ENCODE results near the gene CLK4.

CLK4 gene

DNA sequence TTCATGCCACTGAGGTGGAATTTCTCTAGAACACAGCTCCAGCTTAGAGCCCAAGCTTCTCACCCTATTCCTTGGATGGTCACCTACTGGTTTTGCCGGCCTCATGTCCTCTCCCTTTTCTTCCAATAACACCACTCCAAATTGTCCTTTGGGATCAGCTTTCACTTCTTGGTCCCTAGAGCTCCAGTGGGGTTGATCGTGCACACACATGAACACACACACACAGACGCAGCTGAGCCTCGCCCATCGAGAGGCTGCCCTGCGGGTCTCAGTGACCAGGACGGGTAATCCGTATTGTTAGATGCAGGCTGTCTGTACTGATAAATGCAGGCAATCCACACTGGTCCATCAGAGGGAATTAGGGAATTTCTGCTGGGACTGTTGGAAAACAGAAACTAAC is 43.6 kb downstream of the CLK4 start:
- H3K23ac ChIP-seq (ENCODE audit: low read length in 2 of 2) = no peak overlapping the region
- no peak overlapping the region for H2AFZ ChIP-seq (ENCODE audit: low read depth, low read length)
- no peak overlapping the region for H2AK5ac ChIP-seq (ENCODE audit: low read length, severe bottlenecking)
- no peak overlapping the region for H2BK120ac ChIP-seq (ENCODE audit: low read depth, low read length)
- no peaks in the 10 kb centered on the region for H3K9me3 ChIP-seq (ENCODE audit: control insufficient read depth, low read length)
- no peak overlapping the region for H3K14ac ChIP-seq (ENCODE audit: low read length in 2 of 2)
- H4K8ac ChIP-seq (ENCODE audit: low read length) = no peak overlapping the region
- H4K91ac ChIP-seq (ENCODE audit: low read length) = no peak overlapping the region
- H3K36me3 ChIP-seq (ENCODE audit: control insufficient read depth in 1 of 2, insufficient read depth in 2 of 2, low read depth in 1 of 2, low read length in 2 of 2) = no peaks in the 10 kb centered on the region
- WGBS = 90% methylated on average over 8 of the region's 8 CpGs
- no peak overlapping the region for H3K27ac ChIP-seq (ENCODE audit: low read length, poor library complexity, severe bottlenecking)
- no peak for DNase-seq
- H2BK5ac ChIP-seq (ENCODE audit: low read depth, low read length, poor library complexity, severe bottlenecking) = no peak overlapping the region
- H3K27me3 ChIP-seq (ENCODE audit: control insufficient read depth in 1 of 2, insufficient read depth in 1 of 2, low read length in 2 of 2) = peaks cover 12 to 44% of the 10 kb centered on the region in 2 experiments
- no peak overlapping the region for H3K4me3 ChIP-seq (ENCODE audit: insufficient read depth in 1 of 2, low read depth in 1 of 2, low read length in 2 of 2)
- H2BK15ac ChIP-seq (ENCODE audit: low read depth, poor library complexity, severe bottlenecking) = no peak overlapping the region
- H2BK12ac ChIP-seq (ENCODE audit: low read length in 2 of 2) = no peak overlapping the region
- no peak overlapping the region for H3K9ac ChIP-seq (ENCODE audit: low read length)
- no peaks in the 10 kb centered on the region for H3K4me1 ChIP-seq (ENCODE audit: control insufficient read depth, insufficient read depth, low read depth, low read length)
- H3K18ac ChIP-seq (ENCODE audit: low read depth in 1 of 2, low read length in 2 of 2) = no peak overlapping the region
- H3K4me2 ChIP-seq (ENCODE audit: low read length, poor library complexity, severe bottlenecking) = no peak overlapping the region
- no peaks in the 10 kb centered on the region for H3K79me1 ChIP-seq (replicated peaks; ENCODE audit: low read length, poor library complexity, severe bottlenecking)
- H3K4ac ChIP-seq (ENCODE audit: low read depth in 1 of 2, low read length in 2 of 2) = no peak overlapping the region

DNA sequence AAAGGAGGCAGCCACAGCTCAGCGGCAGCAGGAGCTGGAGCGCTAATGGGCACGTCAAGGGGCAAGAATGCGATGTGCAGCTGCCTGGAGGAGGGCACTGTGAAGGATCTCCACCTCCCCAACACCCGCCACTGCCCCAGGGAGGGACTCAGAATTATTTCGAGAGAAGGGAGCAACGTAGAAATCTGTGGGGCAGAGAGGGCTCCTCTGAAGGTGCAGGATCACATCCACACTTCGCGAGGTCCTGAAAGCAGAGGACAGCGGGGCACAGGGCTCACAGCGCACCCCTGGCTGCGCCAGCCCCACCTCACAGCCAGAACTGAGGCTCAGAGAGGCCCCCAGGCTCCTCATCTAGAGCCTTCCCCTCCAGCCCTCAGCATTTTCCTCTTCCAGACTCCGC is 44.6 kb downstream of the CLK4 start:
- 85% methylated on average over 13 of the region's 13 CpGs for WGBS
- H4K91ac ChIP-seq (ENCODE audit: low read length) = no peak overlapping the region
- no peak overlapping the region for H3K9ac ChIP-seq (ENCODE audit: low read length)
- no peaks in the 10 kb centered on the region for H3K79me1 ChIP-seq (replicated peaks; ENCODE audit: low read length, poor library complexity, severe bottlenecking)
- no peak overlapping the region for H4K8ac ChIP-seq (ENCODE audit: low read length)
- no peaks in the 10 kb centered on the region for H3K9me3 ChIP-seq (ENCODE audit: control insufficient read depth, low read length)
- H3K18ac ChIP-seq (ENCODE audit: low read depth in 1 of 2, low read length in 2 of 2) = no peak overlapping the region
- H2AFZ ChIP-seq (ENCODE audit: low read depth, low read length) = no peak overlapping the region
- no peak overlapping the region for H3K27ac ChIP-seq (ENCODE audit: low read length, poor library complexity, severe bottlenecking)
- H2BK12ac ChIP-seq (ENCODE audit: low read length in 2 of 2) = no peak overlapping the region
- H2BK15ac ChIP-seq (ENCODE audit: low read depth, poor library complexity, severe bottlenecking) = no peak overlapping the region
- H3K14ac ChIP-seq (ENCODE audit: low read length in 2 of 2) = no peak overlapping the region
- H3K4me3 ChIP-seq (ENCODE audit: insufficient read depth in 1 of 2, low read depth in 1 of 2, low read length in 2 of 2) = no peak overlapping the region
- no peak overlapping the region for H2AK5ac ChIP-seq (ENCODE audit: low read length, severe bottlenecking)
- no peak overlapping the region for H3K23ac ChIP-seq (ENCODE audit: low read length in 2 of 2)
- peaks cover 4 to 42% of the 10 kb centered on the region in 2 experiments for H3K27me3 ChIP-seq (ENCODE audit: control insufficient read depth in 1 of 2, insufficient read depth in 1 of 2, low read length in 2 of 2)
- H3K36me3 ChIP-seq (ENCODE audit: control insufficient read depth in 1 of 2, insufficient read depth in 2 of 2, low read depth in 1 of 2, low read length in 2 of 2) = no peaks in the 10 kb centered on the region
- H3K4me1 ChIP-seq (ENCODE audit: control insufficient read depth, insufficient read depth, low read depth, low read length) = no peaks in the 10 kb centered on the region
- H3K4ac ChIP-seq (ENCODE audit: low read depth in 1 of 2, low read length in 2 of 2) = no peak overlapping the region
- H2BK5ac ChIP-seq (ENCODE audit: low read depth, low read length, poor library complexity, severe bottlenecking) = no peak overlapping the region
- H3K4me2 ChIP-seq (ENCODE audit: low read length, poor library complexity, severe bottlenecking) = no peak overlapping the region
- DNase-seq = no peak
- H2BK120ac ChIP-seq (ENCODE audit: low read depth, low read length) = no peak overlapping the region

DNA sequence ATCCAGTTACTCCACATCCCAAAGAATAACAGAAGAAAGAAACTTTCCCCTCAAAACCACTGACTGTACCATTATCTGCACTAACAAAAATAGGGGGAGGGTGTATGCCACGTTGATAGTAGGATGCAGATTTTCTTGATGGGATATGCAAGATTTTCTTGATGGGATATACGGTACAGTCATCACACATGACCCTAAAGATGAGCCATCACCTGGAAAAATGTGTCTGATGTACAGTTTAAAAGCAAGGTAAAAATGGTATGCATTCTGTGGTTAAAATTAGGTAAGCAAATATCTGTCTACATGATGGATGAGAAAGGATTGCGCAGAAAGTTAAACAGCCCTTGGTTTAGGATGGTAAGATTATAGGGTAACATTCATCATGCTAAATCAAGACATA is 45.2 kb downstream of the CLK4 start:
- Histone ChIP-seq H3K4me3 (ENCODE audit: insufficient read depth in 1 of 2, low read depth in 1 of 2, low read length in 2 of 2) (no peak overlapping the region), H3K18ac (ENCODE audit: low read depth in 1 of 2, low read length in 2 of 2) (no peak overlapping the region), H3K27me3 (ENCODE audit: control insufficient read depth in 1 of 2, insufficient read depth in 1 of 2, low read length in 2 of 2) (peaks cover 4 to 36% of the 10 kb centered on the region in 2 experiments), H3K4me2 (ENCODE audit: low read length, poor library complexity, severe bottlenecking) (no peak overlapping the region), H3K23ac (ENCODE audit: low read length in 2 of 2) (no peak overlapping the region), H3K4ac (ENCODE audit: low read depth in 1 of 2, low read length in 2 of 2) (no peak overlapping the region), H2BK5ac (ENCODE audit: low read depth, low read length, poor library complexity, severe bottlenecking) (no peak overlapping the region), H3K9ac (ENCODE audit: low read length) (no peak overlapping the region), H3K4me1 (ENCODE audit: control insufficient read depth, insufficient read depth, low read depth, low read length) (peaks cover under 1% of the 10 kb centered on the region), H4K8ac (ENCODE audit: low read length) (no peak overlapping the region), H2BK120ac (ENCODE audit: low read depth, low read length) (no peak overlapping the region), H3K9me3 (ENCODE audit: control insufficient read depth, low read length) (no peaks in the 10 kb centered on the region), H2AFZ (ENCODE audit: low read depth, low read length) (no peak overlapping the region), H3K14ac (ENCODE audit: low read length in 2 of 2) (no peak overlapping the region), H3K27ac (ENCODE audit: low read length, poor library complexity, severe bottlenecking) (no peak overlapping the region), H2BK15ac (ENCODE audit: low read depth, poor library complexity, severe bottlenecking) (no peak overlapping the region), H3K79me1 (replicated peaks; ENCODE audit: low read length, poor library complexity, severe bottlenecking) (no peaks in the 10 kb centered on the region), H2AK5ac (ENCODE audit: low read length, severe bottlenecking) (no peak overlapping the region), H4K91ac (ENCODE audit: low read length) (no peak overlapping the region), H3K36me3 (ENCODE audit: control insufficient read depth in 1 of 2, insufficient read depth in 2 of 2, low read depth in 1 of 2, low read length in 2 of 2) (no peaks in the 10 kb centered on the region), H2BK12ac (ENCODE audit: low read length in 2 of 2) (no peak overlapping the region)
- no peak for DNase-seq
- whole genome bisulfite sequencing = 74% methylated on average over 3 of the region's 3 CpGs

DNA sequence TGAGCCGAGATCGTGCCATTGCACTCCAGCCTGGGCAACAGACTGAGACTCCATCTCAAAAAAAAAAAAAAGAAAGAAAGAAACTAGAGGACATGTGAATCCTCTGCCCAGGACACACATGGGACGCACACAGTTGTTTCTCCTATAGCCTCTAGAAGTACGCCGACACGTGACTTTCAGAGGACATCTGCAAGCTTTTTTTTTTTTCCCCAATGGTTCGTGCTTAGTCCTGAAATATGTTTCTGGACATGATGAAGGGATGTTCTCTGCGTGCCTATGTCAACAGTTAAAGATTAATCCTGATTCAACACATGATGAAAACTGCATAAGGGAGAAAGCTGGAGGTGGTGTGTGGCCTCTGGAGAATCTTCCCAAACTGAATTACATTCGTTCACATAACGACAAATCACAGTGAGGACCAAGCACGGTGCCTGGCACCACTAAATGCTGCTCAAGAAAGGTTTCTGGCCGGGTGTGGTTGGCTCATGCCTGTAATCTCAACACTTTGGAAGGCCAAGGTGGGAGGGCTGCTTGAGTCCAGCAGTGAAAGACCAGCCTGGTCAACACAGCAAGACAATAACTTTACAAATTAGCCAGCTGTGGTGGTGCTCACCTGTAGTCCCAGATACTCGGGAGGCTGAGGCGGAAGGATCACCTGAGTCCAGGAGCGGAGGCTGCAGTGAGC is 46.4 kb downstream of the CLK4 start:
- Histone ChIP-seq H2BK12ac (ENCODE audit: low read length in 2 of 2) (no peak overlapping the region), H3K4me2 (ENCODE audit: low read length, poor library complexity, severe bottlenecking) (no peak overlapping the region), H2AFZ (ENCODE audit: low read depth, low read length) (no peak overlapping the region), H2BK15ac (ENCODE audit: low read depth, poor library complexity, severe bottlenecking) (no peak overlapping the region), H2BK5ac (ENCODE audit: low read depth, low read length, poor library complexity, severe bottlenecking) (no peak overlapping the region), H4K91ac (ENCODE audit: low read length) (no peak overlapping the region), H2AK5ac (ENCODE audit: low read length, severe bottlenecking) (no peak overlapping the region), H3K79me1 (replicated peaks; ENCODE audit: low read length, poor library complexity, severe bottlenecking) (no peaks in the 10 kb centered on the region), H3K4ac (ENCODE audit: low read depth in 1 of 2, low read length in 2 of 2) (no peak overlapping the region), H3K4me3 (ENCODE audit: insufficient read depth in 1 of 2, low read depth in 1 of 2, low read length in 2 of 2) (no peak overlapping the region), H3K27ac (ENCODE audit: low read length, poor library complexity, severe bottlenecking) (no peak overlapping the region), H3K4me1 (ENCODE audit: control insufficient read depth, insufficient read depth, low read depth, low read length) (peaks cover 2% of the 10 kb centered on the region), H3K9me3 (ENCODE audit: control insufficient read depth, low read length) (no peaks in the 10 kb centered on the region), H3K23ac (ENCODE audit: low read length in 2 of 2) (no peak overlapping the region), H3K27me3 (ENCODE audit: control insufficient read depth in 1 of 2, insufficient read depth in 1 of 2, low read length in 2 of 2) (peaks cover 9 to 34% of the 10 kb centered on the region in 2 experiments), H3K18ac (ENCODE audit: low read depth in 1 of 2, low read length in 2 of 2) (no peak overlapping the region), H3K36me3 (ENCODE audit: control insufficient read depth in 1 of 2, insufficient read depth in 2 of 2, low read depth in 1 of 2, low read length in 2 of 2) (no peaks in the 10 kb centered on the region), H2BK120ac (ENCODE audit: low read depth, low read length) (no peak overlapping the region), H4K8ac (ENCODE audit: low read length) (no peak overlapping the region), H3K9ac (ENCODE audit: low read length) (no peak overlapping the region), H3K14ac (ENCODE audit: low read length in 2 of 2) (no peak overlapping the region)
- WGBS = 88% methylated on average over 15 of the region's 15 CpGs
- no peak for DNase-seq

All from mesenchymal stem cell (in vitro differentiated cells and primary cell).